ENCODE data around the gene BRICD5.

The BRICD5 gene

GRCh38 chr16:2212362-2213324 lies 2.0 kb upstream of the BRICD5 start:
- peak; percentile 97 for DNase-seq
- Histone ChIP-seq H3K27me3 (ENCODE audit: insufficient read depth, low read length) (no peaks in the 10 kb centered on the region), H3K14ac (ENCODE audit: low read length) (no peak overlapping the region), H2AK5ac (ENCODE audit: low read length) (no peak overlapping the region), H4K91ac (ENCODE audit: low read depth, low read length) (no peak overlapping the region), H2BK12ac (ENCODE audit: low read length) (no peak overlapping the region), H3K4me2 (ENCODE audit: low read length) (peak overlapping the region; percentile 93), H3K4ac (ENCODE audit: low read depth, low read length) (peak overlapping the region; percentile 61), H2BK120ac (ENCODE audit: insufficient read depth, low read length, poor library complexity) (no peak overlapping the region), H3K9ac (ENCODE audit: low read length) (peak overlapping the region; percentile 4), H2BK5ac (ENCODE audit: low read depth, low read length, poor library complexity) (no peak overlapping the region), H3K36me3 (ENCODE audit: control insufficient read depth in 1 of 2, insufficient read depth in 2 of 2, low read length in 2 of 2) (peaks cover 39 to 40% of the 10 kb centered on the region in 2 experiments), H2AFZ (ENCODE audit: insufficient read depth, low read length, poor library complexity) (no peak overlapping the region), H3K27ac (ENCODE audit: low read depth, low read length) (no peak overlapping the region), H3K79me1 (ENCODE audit: low read length) (peaks cover 9% of the 10 kb centered on the region), H3K4me1 (ENCODE audit: control insufficient read depth in 1 of 2, insufficient read depth in 2 of 2, low read length in 2 of 2) (peaks cover 26 to 30% of the 10 kb centered on the region in 2 experiments), H3K23ac (ENCODE audit: low read length) (no peak overlapping the region), H3K9me3 (ENCODE audit: insufficient read depth, low read depth, low read length) (peaks cover 3% of the 10 kb centered on the region), H4K12ac (ENCODE audit: low read depth, low read length) (peak overlapping the region; percentile 14), H4K8ac (ENCODE audit: low read depth, low read length) (no peak overlapping the region), H3K4me3 (ENCODE audit: low read depth, low read length) (peak overlapping the region; percentile 11), H3K79me2 (ENCODE audit: control insufficient read depth, insufficient read depth, low read length, poor library complexity) (peaks cover 10% of the 10 kb centered on the region), H3K18ac (ENCODE audit: low read length) (no peak overlapping the region)
- WGBS (ENCODE audit: extremely low coverage, insufficient coverage, insufficient read length): no CpG with 5 or more reads among the region's 19 CpGs

GRCh38 chr16:2211923-2212347 lies 1.3 kb upstream of the BRICD5 start:
- Histone ChIP-seq H3K79me2 (ENCODE audit: control insufficient read depth, insufficient read depth, low read length, poor library complexity) (peaks cover 10% of the 10 kb centered on the region), H3K4me2 (ENCODE audit: low read length) (no peak overlapping the region), H3K27ac (ENCODE audit: low read depth, low read length) (peak overlapping the region; percentile 2), H3K9me3 (ENCODE audit: insufficient read depth, low read depth, low read length) (peaks cover 3% of the 10 kb centered on the region), H3K4ac (ENCODE audit: low read depth, low read length) (peak overlapping the region; percentile 21), H4K8ac (ENCODE audit: low read depth, low read length) (no peak overlapping the region), H3K27me3 (ENCODE audit: insufficient read depth, low read length) (no peaks in the 10 kb centered on the region), H2BK12ac (ENCODE audit: low read length) (no peak overlapping the region), H4K12ac (ENCODE audit: low read depth, low read length) (peak overlapping the region; percentile 14), H3K23ac (ENCODE audit: low read length) (no peak overlapping the region), H4K91ac (ENCODE audit: low read depth, low read length) (no peak overlapping the region), H2BK120ac (ENCODE audit: insufficient read depth, low read length, poor library complexity) (no peak overlapping the region), H3K4me3 (ENCODE audit: low read depth, low read length) (no peak overlapping the region), H2AFZ (ENCODE audit: insufficient read depth, low read length, poor library complexity) (no peak overlapping the region), H2BK5ac (ENCODE audit: low read depth, low read length, poor library complexity) (no peak overlapping the region), H3K14ac (ENCODE audit: low read length) (no peak overlapping the region), H3K4me1 (ENCODE audit: control insufficient read depth in 1 of 2, insufficient read depth in 2 of 2, low read length in 2 of 2) (peaks cover 26 to 30% of the 10 kb centered on the region in 2 experiments), H3K18ac (ENCODE audit: low read length) (peak overlapping the region; percentile 26), H2AK5ac (ENCODE audit: low read length) (no peak overlapping the region), H3K36me3 (ENCODE audit: control insufficient read depth in 1 of 2, insufficient read depth in 2 of 2, low read length in 2 of 2) (peaks cover 46 to 47% of the 10 kb centered on the region in 2 experiments), H3K9ac (ENCODE audit: low read length) (peak overlapping the region; percentile 2), H3K79me1 (ENCODE audit: low read length) (peaks cover 9% of the 10 kb centered on the region)
- no CpG with 5 or more reads among the region's 11 CpGs for WGBS (ENCODE audit: extremely low coverage, insufficient coverage, insufficient read length)
- no peak for DNase-seq

- no peak overlapping the region for H4K8ac ChIP-seq (ENCODE audit: low read depth, low read length)
- no peak overlapping the region for H3K27ac ChIP-seq (ENCODE audit: low read depth, low read length)
- no peak overlapping the region for H2BK5ac ChIP-seq (ENCODE audit: low read depth, low read length, poor library complexity)
- no peaks in the 10 kb centered on the region for H3K27me3 ChIP-seq (ENCODE audit: insufficient read depth, low read length)
- no CpG with 5 or more reads among the region's 17 CpGs for WGBS (ENCODE audit: extremely low coverage, insufficient coverage, insufficient read length)
- no peak overlapping the region for H3K4me2 ChIP-seq (ENCODE audit: low read length)
- peaks cover 3% of the 10 kb centered on the region for H3K9me3 ChIP-seq (ENCODE audit: insufficient read depth, low read depth, low read length)
- H2BK12ac ChIP-seq (ENCODE audit: low read length): no peak overlapping the region
- no peak for DNase-seq
- no peak overlapping the region for H2BK120ac ChIP-seq (ENCODE audit: insufficient read depth, low read length, poor library complexity)
- no peak overlapping the region for H4K12ac ChIP-seq (ENCODE audit: low read depth, low read length)
- peaks cover 49 to 50% of the 10 kb centered on the region in 2 experiments for H3K36me3 ChIP-seq (ENCODE audit: control insufficient read depth in 1 of 2, insufficient read depth in 2 of 2, low read length in 2 of 2)
- H4K91ac ChIP-seq (ENCODE audit: low read depth, low read length): no peak overlapping the region
- H3K4ac ChIP-seq (ENCODE audit: low read depth, low read length): no peak overlapping the region
- no peak overlapping the region for H3K18ac ChIP-seq (ENCODE audit: low read length)
- no peak overlapping the region for H3K4me3 ChIP-seq (ENCODE audit: low read depth, low read length)
- H3K23ac ChIP-seq (ENCODE audit: low read length): peak overlapping the region; percentile 19
- H3K4me1 ChIP-seq (ENCODE audit: control insufficient read depth in 1 of 2, insufficient read depth in 2 of 2, low read length in 2 of 2): peaks cover 32 to 36% of the 10 kb centered on the region in 2 experiments
- H2AK5ac ChIP-seq (ENCODE audit: low read length): no peak overlapping the region
- peaks cover 16% of the 10 kb centered on the region for H3K79me1 ChIP-seq (ENCODE audit: low read length)
- H3K9ac ChIP-seq (ENCODE audit: low read length): no peak overlapping the region
- peaks cover 16% of the 10 kb centered on the region for H3K79me2 ChIP-seq (ENCODE audit: control insufficient read depth, insufficient read depth, low read length, poor library complexity)
- no peak overlapping the region for H3K14ac ChIP-seq (ENCODE audit: low read length)
- no peak overlapping the region for H2AFZ ChIP-seq (ENCODE audit: insufficient read depth, low read length, poor library complexity)
Measured at GRCh38 chr16:2210009-2210332, 692 bp downstream of the BRICD5 start.

- WGBS (ENCODE audit: extremely low coverage, insufficient coverage, insufficient read length): no CpG with 5 or more reads among the region's 29 CpGs
- no peak overlapping the region for H3K18ac ChIP-seq (ENCODE audit: low read length)
- no peak overlapping the region for H2BK5ac ChIP-seq (ENCODE audit: low read depth, low read length, poor library complexity)
- H4K12ac ChIP-seq (ENCODE audit: low read depth, low read length): no peak overlapping the region
- H3K4me1 ChIP-seq (ENCODE audit: control insufficient read depth in 1 of 2, insufficient read depth in 2 of 2, low read length in 2 of 2): peaks cover 35 to 39% of the 10 kb centered on the region in 2 experiments
- peaks cover 49 to 50% of the 10 kb centered on the region in 2 experiments for H3K36me3 ChIP-seq (ENCODE audit: control insufficient read depth in 1 of 2, insufficient read depth in 2 of 2, low read length in 2 of 2)
- no peak overlapping the region for H3K9ac ChIP-seq (ENCODE audit: low read length)
- no peaks in the 10 kb centered on the region for H3K27me3 ChIP-seq (ENCODE audit: insufficient read depth, low read length)
- H3K14ac ChIP-seq (ENCODE audit: low read length): no peak overlapping the region
- no peak overlapping the region for H3K23ac ChIP-seq (ENCODE audit: low read length)
- H4K91ac ChIP-seq (ENCODE audit: low read depth, low read length): no peak overlapping the region
- H3K4ac ChIP-seq (ENCODE audit: low read depth, low read length): no peak overlapping the region
- H3K9me3 ChIP-seq (ENCODE audit: insufficient read depth, low read depth, low read length): peaks cover 3% of the 10 kb centered on the region
- H2AK5ac ChIP-seq (ENCODE audit: low read length): no peak overlapping the region
- no peak overlapping the region for H2BK12ac ChIP-seq (ENCODE audit: low read length)
- H3K79me2 ChIP-seq (ENCODE audit: control insufficient read depth, insufficient read depth, low read length, poor library complexity): peaks cover 15% of the 10 kb centered on the region
- no peak overlapping the region for H3K4me3 ChIP-seq (ENCODE audit: low read depth, low read length)
- H3K4me2 ChIP-seq (ENCODE audit: low read length): no peak overlapping the region
- H3K79me1 ChIP-seq (ENCODE audit: low read length): peaks cover 17% of the 10 kb centered on the region
- no peak overlapping the region for H4K8ac ChIP-seq (ENCODE audit: low read depth, low read length)
- no peak overlapping the region for H3K27ac ChIP-seq (ENCODE audit: low read depth, low read length)
- no peak overlapping the region for H2AFZ ChIP-seq (ENCODE audit: insufficient read depth, low read length, poor library complexity)
- no peak for DNase-seq
- H2BK120ac ChIP-seq (ENCODE audit: insufficient read depth, low read length, poor library complexity): no peak overlapping the region
Measured at GRCh38 chr16:2209258-2210008, 1.2 kb downstream of the BRICD5 start.
